HG02981 (cell line): ENCODE data around the gene HS6ST3.

Source experiments
- ATAC-seq: cut with Tn5 transposase; IDR thresholded peaks from one replicate; pipeline ENCODE4 v1.9.1; 2021; ENCODE audit warnings: mild to moderate bottlenecking, moderate library complexity; ENCODE audit not compliant: unreplicated experiment

The HS6ST3 gene

DNA sequence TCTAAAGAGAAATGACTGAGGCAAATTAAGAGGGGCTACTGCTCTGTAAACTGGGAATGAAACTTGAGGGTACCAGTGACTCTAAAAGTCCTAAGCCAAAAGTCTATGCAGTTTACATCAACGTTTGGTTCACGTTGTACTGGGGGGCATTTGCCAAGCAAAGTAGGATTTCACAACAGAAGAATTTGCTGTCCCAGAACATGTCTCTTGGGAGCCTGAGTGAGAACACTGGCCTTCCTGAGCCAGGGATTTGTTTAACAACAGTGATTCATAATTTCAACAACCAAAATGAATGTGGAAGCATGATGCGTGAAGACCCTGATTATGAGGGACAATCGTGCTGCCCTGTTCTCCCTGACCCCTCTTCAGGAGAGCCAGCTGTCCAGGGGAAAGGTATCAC lies 726.4 kb downstream of the HS6ST3 start:
- ATAC-seq = no peak

- ATAC-seq = no peak
Measured at GRCh38 chr13:96816874-96817273, 727.0 kb downstream of the HS6ST3 start.

DNA sequence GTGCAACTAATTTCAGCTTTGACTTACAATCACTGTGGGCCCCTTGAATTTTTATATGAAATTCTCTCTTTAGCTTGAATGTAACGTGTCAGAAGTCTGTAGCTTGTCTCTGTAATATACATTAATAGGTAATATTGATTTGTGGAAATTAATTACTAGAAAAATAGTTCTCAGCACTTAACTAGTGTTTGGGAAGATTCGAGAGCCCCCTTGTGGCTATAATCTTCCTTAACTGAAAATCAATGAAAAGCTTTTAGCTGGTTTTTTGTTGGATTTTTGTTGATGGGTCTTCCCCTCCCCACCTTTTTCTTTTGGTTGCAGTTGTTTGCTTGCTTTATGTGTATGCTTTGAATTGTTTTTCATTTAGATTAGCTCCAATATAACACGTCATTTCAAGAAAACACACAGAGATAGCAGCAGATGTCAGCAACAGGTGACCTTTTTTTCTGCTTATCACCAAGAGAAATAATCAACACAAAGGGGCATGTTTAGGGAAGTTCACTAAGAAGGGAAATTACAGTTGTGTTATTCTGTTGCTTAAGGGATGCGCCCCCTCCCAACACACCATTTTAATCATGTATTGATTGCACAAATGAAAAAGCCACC lies 727.5 kb downstream of the HS6ST3 start:
- ATAC-seq = no peak

DNA sequence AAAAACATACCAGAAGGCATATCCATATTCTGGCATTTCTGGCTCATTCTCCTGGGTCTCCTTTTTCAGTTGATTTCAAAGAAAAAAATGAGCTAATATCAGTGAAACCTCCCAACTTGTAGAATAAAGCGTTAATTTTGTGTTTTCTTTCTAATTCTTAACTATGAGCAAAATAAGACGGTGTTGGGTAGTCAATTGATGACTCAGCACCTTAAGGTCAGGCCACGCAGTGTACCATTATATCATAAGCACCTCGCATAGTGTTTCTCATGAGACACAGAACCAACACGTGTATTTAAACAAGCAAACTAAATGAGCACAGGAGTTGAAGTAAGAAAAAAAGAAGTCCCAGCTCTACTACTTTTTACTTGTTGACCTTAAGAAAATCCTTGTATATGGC lies 729.5 kb downstream of the HS6ST3 start:
- ATAC-seq = no peak

- no peak for ATAC-seq
Measured at GRCh38 chr13:96821381-96821780, 731.5 kb downstream of the HS6ST3 start.

- no peak for ATAC-seq
Measured at GRCh38 chr13:96821971-96822370, 732.1 kb downstream of the HS6ST3 start.

DNA sequence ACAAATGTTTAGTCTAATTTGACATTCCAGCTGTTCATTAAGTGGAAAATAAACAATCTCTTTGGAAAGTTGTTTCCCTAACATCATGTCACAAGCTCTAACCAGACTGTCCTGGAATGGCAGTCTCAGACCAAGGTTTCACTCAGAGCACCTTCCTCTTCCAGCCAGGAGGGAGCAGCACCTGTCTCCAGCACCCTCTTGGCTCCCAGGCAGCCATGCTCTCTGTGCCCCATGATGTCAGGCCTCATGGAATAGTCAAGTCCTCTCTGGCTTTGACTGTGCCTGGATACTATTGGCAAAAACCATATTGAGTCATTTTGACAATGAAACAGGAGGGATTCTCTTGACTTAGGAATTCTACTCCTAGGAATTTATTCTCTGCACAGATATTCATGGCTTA lies 733.0 kb downstream of the HS6ST3 start:
- ATAC-seq = no peak

DNA sequence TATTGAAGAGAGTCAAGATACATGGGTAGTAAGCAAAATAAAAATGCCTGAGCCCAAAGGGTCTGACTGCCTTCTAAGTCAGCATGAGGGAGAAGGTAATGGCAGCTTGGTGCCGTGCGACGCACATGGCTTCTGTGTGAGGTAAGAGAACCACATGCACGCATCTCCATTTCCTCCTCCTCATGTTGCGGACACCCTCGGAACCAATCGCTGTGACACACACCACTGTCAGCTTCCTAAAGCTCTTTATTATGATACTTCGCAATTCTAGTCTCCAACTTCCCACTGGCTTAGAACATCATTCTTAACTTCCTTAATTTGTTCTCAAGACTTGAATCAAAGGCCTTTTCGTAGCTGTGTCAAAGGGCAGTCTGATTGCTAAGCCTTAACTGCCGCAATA lies 734.2 kb downstream of the HS6ST3 start:
- no peak for ATAC-seq

- no peak for ATAC-seq
Measured at GRCh38 chr13:96825653-96826052, 735.7 kb downstream of the HS6ST3 start.

- no peak for ATAC-seq
Measured at GRCh38 chr13:96834626-96835025, 744.7 kb downstream of the HS6ST3 start.

- ATAC-seq = no peak
Measured at GRCh38 chr13:96835546-96835945, 745.6 kb downstream of the HS6ST3 start.

- ATAC-seq = no peak
Measured at GRCh38 chr13:96836733-96837132, 746.8 kb downstream of the HS6ST3 start.

DNA sequence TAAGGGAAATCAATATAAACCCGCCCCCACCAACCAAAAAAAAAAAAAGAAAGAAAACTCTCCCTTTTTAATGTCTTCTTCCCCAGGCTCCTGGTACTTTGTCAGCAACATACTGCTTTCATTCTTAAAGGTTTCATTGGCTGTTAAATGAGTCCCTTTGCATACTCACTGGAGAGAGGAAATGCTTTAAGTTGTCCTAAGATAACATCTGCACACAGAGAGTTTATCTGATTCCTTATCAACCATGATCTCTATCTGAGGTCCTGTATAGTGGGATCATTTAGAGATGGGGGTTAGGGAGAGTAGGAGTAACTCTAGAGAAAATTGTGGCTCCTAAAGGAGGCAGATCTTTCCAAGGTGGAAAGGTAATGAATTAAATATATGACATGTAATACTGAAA lies 747.9 kb downstream of the HS6ST3 start:
- no peak for ATAC-seq

DNA sequence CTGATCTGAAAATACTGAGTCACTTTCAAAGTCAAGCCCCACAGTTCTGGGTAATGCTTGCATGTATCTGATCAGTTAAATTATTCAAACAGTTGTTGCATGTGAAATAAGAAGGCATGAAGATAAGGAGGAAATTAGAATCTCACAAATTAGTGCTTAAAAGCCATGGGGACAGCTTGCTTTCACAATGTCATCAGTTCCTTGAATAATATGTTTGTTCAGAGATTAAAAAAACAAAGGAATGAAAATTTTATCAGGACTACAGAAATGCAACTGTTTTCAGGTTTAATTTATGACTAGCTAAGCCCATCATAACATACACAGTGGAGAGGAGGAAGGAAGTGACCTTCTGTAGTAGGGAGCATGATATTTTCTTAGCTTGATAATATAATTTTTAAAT lies 754.3 kb downstream of the HS6ST3 start:
- ATAC-seq = no peak

- no peak for ATAC-seq
Measured at GRCh38 chr13:96844616-96845015, 754.7 kb downstream of the HS6ST3 start.

- ATAC-seq = no peak
Measured at GRCh38 chr13:96848286-96848685, 758.4 kb downstream of the HS6ST3 start.

DNA sequence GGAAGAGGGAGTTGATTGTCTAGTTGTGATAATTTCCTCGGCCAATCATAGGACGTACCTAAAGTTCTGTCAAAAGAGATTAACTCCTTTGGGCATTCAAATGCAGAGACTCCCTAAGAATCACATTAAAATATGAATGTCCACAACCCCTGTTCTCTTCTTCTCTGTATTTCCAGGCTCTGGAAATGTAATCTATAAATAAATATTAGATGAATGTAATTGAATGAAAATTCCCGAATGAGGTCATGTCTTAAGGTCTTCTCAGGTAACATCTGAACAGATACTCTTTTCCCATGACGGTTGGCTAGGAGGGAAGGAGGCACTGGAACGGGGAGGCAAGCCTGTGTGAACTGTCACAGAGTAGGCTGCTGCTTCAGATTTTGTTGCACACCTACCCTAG lies 759.2 kb downstream of the HS6ST3 start:
- no peak for ATAC-seq

- no peak for ATAC-seq
Measured at GRCh38 chr13:96850538-96851145, 760.7 kb downstream of the HS6ST3 start.

DNA sequence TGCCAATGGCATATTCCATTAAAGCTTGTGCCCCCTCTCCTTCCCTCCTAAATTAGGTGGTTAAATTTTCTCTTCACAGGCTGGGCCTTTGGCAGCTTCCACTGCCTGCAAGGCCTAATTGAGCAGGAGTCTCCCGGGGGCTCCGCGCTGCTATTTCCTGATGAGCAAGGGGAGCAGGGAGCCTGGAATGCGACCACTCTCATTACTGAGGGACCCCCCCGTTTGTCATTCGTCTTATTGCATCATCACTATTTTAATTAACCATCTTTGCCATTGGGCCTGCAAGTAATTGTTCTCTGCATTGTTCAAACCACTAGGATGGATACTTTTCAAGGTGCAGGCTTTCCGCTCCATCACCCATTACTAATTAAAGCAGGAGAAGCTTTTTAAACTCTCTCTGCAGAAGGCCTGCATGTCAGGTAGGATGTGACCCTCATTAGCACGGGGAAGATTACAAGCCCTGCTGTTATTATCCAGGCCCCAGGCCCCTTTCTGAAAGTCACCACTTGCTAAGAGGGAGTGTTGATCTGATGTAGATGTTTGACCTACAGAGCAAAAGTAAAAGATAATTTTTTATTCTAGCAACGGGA lies 762.0 kb downstream of the HS6ST3 start:
- ATAC-seq = no peak

DNA sequence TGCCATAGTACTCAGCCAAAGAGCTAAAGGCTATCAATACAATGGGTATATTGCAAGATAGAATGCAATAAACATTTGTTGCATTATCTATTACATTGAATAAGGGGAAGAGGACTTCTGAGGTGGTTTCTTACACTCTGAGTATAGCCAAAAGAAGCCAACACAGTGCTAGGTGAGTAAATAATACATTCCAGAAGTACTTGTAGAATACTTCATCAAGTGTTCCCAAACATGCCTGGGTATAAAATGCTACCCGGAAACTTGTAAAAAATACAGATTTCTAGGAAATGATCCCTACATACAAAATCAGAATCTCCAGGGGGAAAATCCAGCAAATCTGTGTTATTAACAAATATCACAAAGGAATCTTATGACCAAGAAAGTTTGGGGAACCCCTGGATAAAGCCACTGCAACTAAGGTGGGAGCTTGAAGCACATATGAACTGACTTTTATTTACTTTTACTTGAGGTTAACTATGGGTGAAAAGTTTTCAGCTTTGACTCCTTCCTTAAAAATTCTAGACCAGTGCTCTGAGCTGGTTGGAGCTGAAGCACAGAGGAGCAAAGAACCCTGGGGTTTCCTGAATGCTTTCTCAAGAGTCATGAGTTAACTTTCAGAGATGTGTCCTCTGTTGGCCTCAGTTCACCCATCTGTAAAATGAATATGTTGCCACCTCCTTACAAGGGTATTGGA lies 768.4 kb downstream of the HS6ST3 start:
- ATAC-seq = no peak

- ATAC-seq = no peak
Measured at GRCh38 chr13:96860882-96861281, 771.0 kb downstream of the HS6ST3 start.

- no peak for ATAC-seq
Measured at GRCh38 chr13:96862093-96862492, 772.2 kb downstream of the HS6ST3 start.
